Thyroid gland (tissue), 4 donors: Measurements from ENCODE around the gene IFI35. TPM values are rescaled to one million over a fixed set of nuclear protein-coding genes. Genes with fewer than 3 reads are reported as not detected.

Experiments
- DNase-seq, 2 donors: peaks; one replicate each; pipeline ENCODE4 v3.0.0-alpha.2; 2019
- H3K27ac ChIP-seq, 3 donors: fragments of 200-600 bp; sonication (generic); 1 replicate in 2 of 3; 2 replicates in 1 of 3; pipeline ENCODE4 v1.5.1; 2016 to 2019; ENCODE audit warnings: mild to moderate bottlenecking in 1 of 3, moderate library complexity in 1 of 3
- H3K27me3 ChIP-seq: fragments of 200-600 bp; sonication (generic); one replicate; pipeline ENCODE4 v1.5.1; 2019
- H3K36me3 ChIP-seq, 2 donors: fragments of 200-600 bp; sonication (generic); one replicate each; pipeline ENCODE4 v1.5.1; 2016 to 2019
- H3K4me1 ChIP-seq, 2 donors: fragments of 200-600 bp; sonication (generic); one replicate each; pipeline ENCODE4 v1.5.1; 2017 to 2019
- H3K4me3 ChIP-seq, 3 donors: fragments of 200-600 bp; sonication (generic); replicated peaks in 1 of 3; 1 replicate in 2 of 3; 2 replicates in 1 of 3; pipeline ENCODE4 v1.5.1; 2016; ENCODE audit warnings: mild to moderate bottlenecking in 1 of 3
- H3K9me3 ChIP-seq: fragments of 200-600 bp; sonication (generic); one replicate; pipeline ENCODE4 v1.5.1; 2017
- CTCF ChIP-seq, 6 experiments: fragments of 200-600 bp in 3 of 6; fragments of 450-650 bp in 3 of 6; sonication (generic) in 3 of 6; IDR thresholded peaks; one replicate each; pipeline ENCODE4 v1.5.1; 2016 to 2019; ENCODE audit warnings: antibody characterized with exemption in 6 of 6, mild to moderate bottlenecking in 2 of 6, inconsistent platforms in 1 of 6, moderate library complexity in 1 of 6
- POLR2A ChIP-seq, 2 donors: fragments of 450-650 bp; IDR thresholded peaks; one replicate each; pipeline ENCODE4 v1.6.1; 2017; ENCODE audit warnings: antibody characterized with exemption in 2 of 2, mild to moderate bottlenecking in 2 of 2, moderate library complexity in 1 of 2
- WGBS, 2 donors: methylation state at CpG; one replicate each; pipeline ENCODE4 v1.1.5; 2017; 5-methylcytosine and 5-hydroxymethylcytosine counted together
- intact Hi-C: fragments of 100-400 bp; cut with DNase I; formaldehyde crosslinking; loops from one replicate; pipeline ENCODE4 v1.15.1; 2023
- total RNA-seq, 4 donors: library from RNA; depleted of rRNA; stranded (reverse); fragments of >200 nt; gene quantifications; one replicate each; pipeline ENCODE4 v1.2.3, GENCODE V29; 2016

The IFI35 gene
- 10 to 100 TPM; 23.9 to 43.9 (median 35.8) TPM for total RNA-seq

GRCh38 chr17:43006639-43007551, at the start of gene IFI35:
IFI35 (plus strand) TSS chr17:43006784; CDS start chr17:43006948, 164 bp downstream.
- 40% methylated on average over 17 to 18 of the region's 18 CpGs for WGBS, 2 donors
- intact Hi-C loops = loop anchor here (10.0 kb wide), 1 partner anchor 58 kb away; no protein-coding TSS in a partner anchor
- no peaks in the 10 kb centered on the region for H3K27me3 ChIP-seq
- peak within 1 kb of the TSS; percentile 81 to 95 (median 87) for H3K27ac ChIP-seq
- H3K36me3 ChIP-seq = peaks cover 17 to 18% of the 10 kb centered on the region in 2 donors
- H3K9me3 ChIP-seq = no peaks in the 10 kb centered on the region
- TF ChIP-seq POLR2A (IDR thresholded peaks at IDR 0.05) = peak in 1 of 2 donors; percentile 61
- TF ChIP-seq CTCF (IDR thresholded peaks at IDR 0.05) = peak in 4 of 6 experiments; percentile 27 to 60 (median 36)
- H3K4me1 ChIP-seq = peaks cover 7 to 20% of the 10 kb centered on the region in 2 donors
- peak; percentile 87 to 92 for DNase-seq
- H3K4me3 ChIP-seq = peak within 1 kb of the TSS; percentile 24 to 54 (median 42)

- Histone ChIP-seq H3K4me3 (peak within 1 kb of the TSS; percentile 51 to 58 (median 56)), H3K4me1 (peaks cover 12 to 14% of the 10 kb centered on the region in 2 donors), H3K9me3 (no peaks in the 10 kb centered on the region), H3K27ac (peak within 1 kb of the TSS; percentile 87 to 97 (median 91)), H3K27me3 (no peaks in the 10 kb centered on the region), H3K36me3 (peaks cover 9 to 20% of the 10 kb centered on the region in 2 donors)
- TF ChIP-seq CTCF (IDR thresholded peaks at IDR 0.05) = peak in 1 of 6 experiments; percentile 25
- TF ChIP-seq POLR2A (IDR thresholded peaks at IDR 0.05) = peak; percentile 33 to 80
- 1 to 2% methylated on average over 36 to 42 of the region's 43 CpGs for WGBS, 2 donors
- DNase-seq = peak; percentile 92 to 93
- intact Hi-C loops = no loop called here
These were observed 42.2 kb upstream of the IFI35 start, which contains the start of gene AARSD1 for GRCh38 chr17:42964161-42964932. AARSD1 (minus strand) TSS chr17:42964454; CDS start chr17:42964440, 14 bp downstream.

GRCh38 chr17:42967925-42968324, 38.7 kb upstream of the IFI35 start:
- H3K9me3 ChIP-seq = no peaks in the 10 kb centered on the region
- peaks cover 12 to 19% of the 10 kb centered on the region in 2 donors for H3K4me1 ChIP-seq
- 76 to 98% methylated on average over 1 of the region's 1 CpG for WGBS, 2 donors
- peak overlapping the region in 2 of 3 donors; percentile 34 to 45 for H3K27ac ChIP-seq
- no peak overlapping the region for H3K4me3 ChIP-seq
- intact Hi-C loops = no loop called here
- TF ChIP-seq POLR2A (IDR thresholded peaks at IDR 0.05) (no peak), CTCF (IDR thresholded peaks at IDR 0.05) (no peak)
- H3K27me3 ChIP-seq = no peaks in the 10 kb centered on the region
- no peaks in the 10 kb centered on the region for H3K36me3 ChIP-seq
- DNase-seq = no peak

- intact Hi-C loops = no loop called here
- WGBS, 2 donors = 23 to 30% methylated on average over 5 of the region's 5 CpGs
- Histone ChIP-seq H3K9me3 (no peaks in the 10 kb centered on the region), H3K27ac (peak overlapping the region; percentile 34 to 70 (median 61)), H3K4me1 (peaks cover 12 to 14% of the 10 kb centered on the region in 2 donors), H3K36me3 (no peaks in the 10 kb centered on the region), H3K4me3 (no peak overlapping the region), H3K27me3 (no peaks in the 10 kb centered on the region)
- TF ChIP-seq POLR2A (IDR thresholded peaks at IDR 0.05) (no peak), CTCF (IDR thresholded peaks at IDR 0.05) (no peak)
- DNase-seq = peak; percentile 78 to 81
These were observed 37.5 kb upstream of the IFI35 start for GRCh38 chr17:42969001-42969581.
